OCI-LY7 (cell line): ENCODE results near the gene CHI3L2. TPM values are rescaled to one million over a fixed set of nuclear protein-coding genes. Genes with fewer than 3 reads are reported as not detected.
A peak's percentile ranks its signal among the peaks of the same experiment; 100 is the strongest.

ENCODE experiments used
- BruUV-seq: library from RNA; stranded (reverse); fragments of 400-500 nt; replicated peaks from 2 replicates; lab custom pipeline; 2021; lab: Mats Ljungman, UMichigan
- CTCF ChIA-PET: fragments of 300-600 bp; sonication (Branson Sonifier 250); formaldehyde crosslinking; loops from one replicate; lab custom pipeline; 2022; ENCODE audit warnings: antibody characterized with exemption; ENCODE audit not compliant: unreplicated experiment; lab: Charles Lee
- POLR2A ChIA-PET: fragments of 300-600 bp; sonication (Branson Sonifier 250); formaldehyde crosslinking; loops from one replicate; lab custom pipeline; 2022; ENCODE audit warnings: antibody characterized with exemption; lab: Charles Lee
- DNase-seq: peaks from one replicate; pipeline ENCODE4 v3.0.0-alpha.2; 2015; ENCODE audit warnings: low spot score
- H2AFZ ChIP-seq: fragments of 200-600 bp; sonication (generic), shearing (Covaris generic); 2 replicates; pipeline ENCODE4 v1.6.1; 2014; ENCODE audit warnings: mild to moderate bottlenecking, antibody characterized with exemption, low read length, moderate library complexity
- H3K27ac ChIP-seq: fragments of 200-600 bp; sonication (generic); 2 replicates; pipeline ENCODE4 v1.5.1; 2014; ENCODE audit warnings: mixed run types, low read depth, mild to moderate bottlenecking, moderate library complexity, low read length, inconsistent platforms; ENCODE audit not compliant: poor library complexity, severe bottlenecking
- H3K36me3 ChIP-seq: fragments of 200-600 bp; sonication (generic); 2 replicates; pipeline ENCODE4 v1.6.1; 2014; ENCODE audit warnings: mild to moderate bottlenecking, antibody characterized with exemption, low read length, moderate library complexity, mixed read lengths; ENCODE audit not compliant: insufficient read depth
- H3K4me1 ChIP-seq: fragments of 200-600 bp; sonication (generic); 2 replicates; pipeline ENCODE4 v1.5.1; 2014; ENCODE audit warnings: mild to moderate bottlenecking, low read length; ENCODE audit not compliant: insufficient read depth, poor library complexity, severe bottlenecking
- H3K4me2 ChIP-seq: fragments of 200-600 bp; sonication (generic); 2 replicates; pipeline ENCODE4 v1.6.1; 2014; ENCODE audit warnings: mild to moderate bottlenecking, low read length
- H3K4me3 ChIP-seq: fragments of 200-600 bp; sonication (generic); 2 replicates; pipeline ENCODE4 v1.5.1; 2014; ENCODE audit warnings: mild to moderate bottlenecking, low read depth, low read length; ENCODE audit not compliant: poor library complexity, severe bottlenecking
- H3K79me2 ChIP-seq: fragments of 200-600 bp; sonication (generic); 2 replicates; pipeline ENCODE4 v1.6.1; 2016; ENCODE audit warnings: low read depth, mild to moderate bottlenecking, low read length, moderate library complexity, mixed read lengths; ENCODE audit not compliant: insufficient read depth
- H3K9me2 ChIP-seq: fragments of 200-600 bp; sonication (generic); 2 replicates; pipeline ENCODE4 v1.6.1; 2016; ENCODE audit warnings: mild to moderate bottlenecking, low read length, mixed read lengths; ENCODE audit not compliant: insufficient read depth
- H3K9me3 ChIP-seq: fragments of 200-600 bp; sonication (generic); 2 replicates; pipeline ENCODE4 v1.6.1; 2014; ENCODE audit warnings: mild to moderate bottlenecking, mixed run types, low read length, mixed read lengths
- H4K20me1 ChIP-seq: fragments of 200-600 bp; sonication (generic); 2 replicates; pipeline ENCODE4 v1.6.1; 2014; ENCODE audit warnings: mild to moderate bottlenecking, antibody characterized with exemption, low read length, moderate library complexity, mixed read lengths; ENCODE audit not compliant: insufficient read depth
- CTCF ChIP-seq: fragments of 200-600 bp; sonication (generic); conservative IDR thresholded peaks from 2 replicates; pipeline ENCODE4 v1.5.1; 2014; ENCODE audit warnings: mild to moderate bottlenecking, antibody characterized with exemption, low read length, moderate library complexity, mixed read lengths
- EZH2phosphoT487 ChIP-seq: fragments of 200-600 bp; sonication (generic); IDR thresholded peaks from 2 replicates; pipeline ENCODE4 v1.6.1; 2018; ENCODE audit warnings: low read depth, borderline replicate concordance, mild to moderate bottlenecking, mixed run types, antibody characterized with exemption, low read length, moderate library complexity, mixed read lengths
- intact Hi-C: fragments of 100-400 bp; cut with micrococcal nuclease; formaldehyde crosslinking; loops from one replicate; pipeline ENCODE4 v1.10.0; 2022; ENCODE audit not compliant: unreplicated experiment
- total RNA-seq, 2 experiments: library from RNA; depleted of rRNA in 1 of 2; stranded (reverse); fragments of >200 nt in 1 of 2; shearing (Covaris generic) in 1 of 2; gene quantifications; 2 replicates each; pipeline ENCODE4 v1.2.3, GENCODE V29; 2014 to 2022

CHI3L2 gene
- total RNA-seq, 2 experiments from 2014 or later = 37.1 to 88.7 TPM

GRCh38 chr1:111225717-111226400, 1.7 kb upstream of the CHI3L2 start:
- no TSS peak for BruUV-seq
- intact Hi-C loops = no loop called here
- ChIA-PET CTCF (interaction anchor here (0.5 kb wide), 1 partner anchor 29 kb away, joined by 3 read pairs; no protein-coding TSS in a partner anchor), POLR2A (interaction anchor here (0.6 to 3.5 kb wide), 8 partner anchors 7 to 1188 kb away, joined by 3 to 30 read pairs (median 3); no protein-coding TSS in a partner anchor)
- peak overlapping the region; percentile 52 for H3K27ac ChIP-seq
- H3K9me2 ChIP-seq = no peaks in the 10 kb centered on the region
- no peak overlapping the region for H3K4me3 ChIP-seq
- no peaks in the 10 kb centered on the region; the same call in 1 of the 2 replicates for H3K79me2 ChIP-seq
- peaks cover 77% of the 10 kb centered on the region for H3K4me1 ChIP-seq
- TF ChIP-seq CTCF = no peak
- TF ChIP-seq EZH2phosphoT487 = no peak
- peak overlapping the region; percentile 78 for H2AFZ ChIP-seq
- no peaks in the 10 kb centered on the region for H3K9me3 ChIP-seq
- H3K36me3 ChIP-seq = no peaks in the 10 kb centered on the region
- DNase-seq = no peak
- peak overlapping the region; percentile 46 for H3K4me2 ChIP-seq
- H4K20me1 ChIP-seq = no peaks in the 10 kb centered on the region

GRCh38 chr1:111227851-111228747, 586 bp downstream of the CHI3L2 start:
- ChIA-PET POLR2A (interaction anchor here (0.6 to 3.5 kb wide), 5 partner anchors 8 to 178 kb away, joined by 3 to 30 read pairs (median 6); no protein-coding TSS in a partner anchor), CTCF (interaction anchor here (1.1 kb wide), 2 partner anchors 89 to 172 kb away, joined by 3 read pairs; no protein-coding TSS in a partner anchor)
- H3K36me3 ChIP-seq = no peaks in the 10 kb centered on the region
- H3K4me2 ChIP-seq = peak overlapping the region; percentile 18; the same call in 1 of the 2 replicates
- H2AFZ ChIP-seq = peak overlapping the region; percentile 25; the same call in 1 of the 2 replicates
- DNase-seq = no peak
- no peak overlapping the region for H3K4me3 ChIP-seq
- no TSS peak for BruUV-seq
- peaks cover 66% of the 10 kb centered on the region for H3K4me1 ChIP-seq
- H3K9me3 ChIP-seq = no peaks in the 10 kb centered on the region
- no peaks in the 10 kb centered on the region; the same call in 1 of the 2 replicates for H3K79me2 ChIP-seq
- no peaks in the 10 kb centered on the region for H4K20me1 ChIP-seq
- no peaks in the 10 kb centered on the region for H3K9me2 ChIP-seq
- intact Hi-C loops = no loop called here
- TF ChIP-seq CTCF = no peak
- no peak for TF ChIP-seq EZH2phosphoT487
- peak overlapping the region; percentile 35 for H3K27ac ChIP-seq
